CD4-positive, alpha-beta T cell treated with Interferon gamma for 1 hour (primary cell): ENCODE data around the gene OR51B4.

Experiments used
- DNase-seq: peaks from one replicate; pipeline ENCODE4 v3.0.0-alpha.2; 2020

OR51B4 gene

DNA sequence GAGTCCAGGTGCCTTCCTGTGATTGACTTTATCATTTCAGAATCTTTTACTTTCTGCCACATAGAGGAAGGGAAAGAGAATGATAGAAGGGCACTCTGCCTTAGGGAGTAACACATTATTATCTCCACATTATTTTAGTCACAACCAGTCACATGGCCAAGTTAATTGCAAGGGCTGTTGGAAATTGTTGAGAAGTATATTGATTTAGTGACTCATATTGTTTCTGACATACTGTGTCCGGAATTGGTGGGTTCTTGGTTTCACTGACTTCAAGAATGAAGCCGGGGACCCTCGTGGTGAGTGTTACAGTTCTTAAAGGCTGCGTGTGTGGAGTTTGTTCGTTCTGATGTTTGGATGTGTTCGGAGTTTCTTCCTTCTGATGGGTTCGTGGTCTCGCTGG, 8.7 kb downstream of the OR51B4 start:
- no peak for DNase-seq

GRCh38 chr11:5291207-5291838, 10.4 kb downstream of the OR51B4 start:
- DNase-seq: no peak

DNA sequence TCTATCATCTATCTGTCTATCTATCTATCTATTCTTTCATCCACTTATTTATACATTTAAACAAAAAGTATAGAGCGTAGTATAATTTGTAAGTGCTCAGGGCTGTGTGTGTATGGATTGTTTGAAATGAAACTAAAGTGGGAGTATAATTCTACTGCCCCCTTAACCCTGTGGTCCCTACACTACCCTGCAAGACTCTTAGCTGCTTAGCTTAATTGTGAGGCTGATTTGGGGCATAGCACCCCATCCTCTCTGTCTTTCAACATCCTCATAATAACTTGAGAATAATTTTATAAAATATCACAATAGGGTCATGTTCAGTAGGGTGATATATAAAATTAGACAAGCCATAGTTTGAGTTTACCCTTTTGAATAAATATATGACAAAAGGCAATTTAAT, 11.6 kb downstream of the OR51B4 start:
- no peak for DNase-seq

DNA sequence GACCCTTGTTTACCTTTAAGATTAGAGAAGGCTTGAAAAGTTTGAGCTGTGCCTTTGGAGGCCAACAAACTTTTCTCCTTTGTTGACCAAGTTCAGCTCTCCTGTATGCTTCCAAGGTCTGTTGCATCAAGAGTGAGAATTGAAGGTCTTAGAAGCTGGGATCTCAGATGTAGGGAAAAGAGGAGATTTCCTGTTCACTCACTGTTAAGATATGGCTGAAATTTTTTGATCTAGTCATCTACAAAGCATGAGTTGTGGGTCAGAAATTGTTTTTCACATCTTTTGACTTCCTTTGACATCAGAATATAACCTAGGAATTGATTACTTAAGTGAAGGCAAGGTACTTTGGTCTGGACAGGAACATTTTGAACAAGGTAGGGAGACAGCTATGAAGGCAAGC, 12.1 kb downstream of the OR51B4 start:
- DNase-seq: no peak

DNA sequence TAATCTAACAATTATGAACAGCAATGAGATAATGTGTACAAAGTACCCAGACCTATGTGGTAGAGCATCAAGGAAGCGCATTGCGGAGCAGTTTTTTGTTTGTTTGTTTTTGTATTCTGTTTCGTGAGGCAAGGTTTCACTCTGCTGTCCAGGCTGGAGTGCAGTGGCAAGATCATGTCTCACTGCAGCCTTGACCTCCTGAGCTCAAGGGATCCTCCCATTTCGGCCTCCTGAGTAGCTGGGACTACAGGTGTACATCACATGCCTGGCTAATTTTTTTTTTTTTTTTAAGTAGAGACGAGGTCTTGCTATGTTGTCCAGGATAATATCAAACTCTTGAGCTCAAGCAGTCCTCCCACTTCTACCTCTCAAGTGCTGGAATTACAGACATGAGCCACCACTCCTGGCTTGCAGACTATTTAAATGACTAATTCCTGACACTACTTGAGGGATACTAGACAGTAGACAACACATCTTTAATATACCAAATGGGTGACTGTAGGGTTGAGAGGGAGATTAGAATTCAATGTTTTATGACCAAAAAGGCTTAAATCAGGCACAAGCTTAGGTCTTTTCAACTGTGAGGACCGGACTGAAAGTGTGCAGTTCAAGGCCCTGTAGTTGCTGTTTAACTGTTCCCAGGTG, 12.7 kb downstream of the OR51B4 start:
- no peak for DNase-seq

GRCh38 chr11:5288108-5288905, 13.4 kb downstream of the OR51B4 start:
- DNase-seq: no peak

- no peak for DNase-seq
These were observed 14.8 kb downstream of the OR51B4 start for GRCh38 chr11:5286901-5287300.

DNA sequence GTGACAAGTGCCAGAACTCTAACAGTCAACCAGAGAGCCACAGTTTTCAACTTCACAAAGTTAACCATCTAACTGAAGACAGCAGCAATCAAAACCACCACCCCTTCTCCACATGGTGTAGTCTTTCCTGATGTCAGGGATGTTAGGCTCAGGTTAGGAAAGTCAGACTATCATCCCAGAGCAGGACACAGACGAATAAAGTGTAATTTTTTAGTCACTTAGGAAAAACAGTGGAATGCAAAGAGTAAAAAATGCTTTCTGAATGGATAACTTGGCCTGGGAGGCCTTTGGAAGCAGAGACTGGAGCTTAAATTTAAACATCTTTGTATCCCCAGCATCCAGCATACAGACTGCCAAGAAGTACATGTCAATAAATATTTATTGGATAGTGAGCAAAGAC, 15.4 kb downstream of the OR51B4 start:
- DNase-seq: no peak

GRCh38 chr11:5285703-5286340, 15.9 kb downstream of the OR51B4 start:
- no peak for DNase-seq

- DNase-seq: no peak
These were observed 17.1 kb downstream of the OR51B4 start for GRCh38 chr11:5284637-5285036.

DNA sequence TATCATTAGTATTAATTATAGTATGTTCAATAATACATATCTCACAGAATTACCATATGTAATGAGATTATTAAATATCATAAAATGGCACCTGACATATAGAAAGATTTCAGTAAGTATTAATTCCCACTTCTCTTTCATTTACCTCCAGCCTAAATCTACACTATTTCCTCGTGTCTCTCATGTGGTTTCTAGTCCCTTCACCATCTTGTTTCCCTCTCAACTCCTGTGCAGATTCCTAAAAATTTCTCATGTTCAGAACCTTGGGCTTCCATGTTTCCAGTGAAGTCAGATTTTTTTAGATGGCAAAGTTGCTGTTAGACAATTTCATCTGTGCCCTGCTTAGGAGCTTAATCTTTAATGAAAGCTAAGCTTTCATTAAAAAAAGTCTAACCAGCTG, 17.9 kb downstream of the OR51B4 start:
- DNase-seq: no peak

DNA sequence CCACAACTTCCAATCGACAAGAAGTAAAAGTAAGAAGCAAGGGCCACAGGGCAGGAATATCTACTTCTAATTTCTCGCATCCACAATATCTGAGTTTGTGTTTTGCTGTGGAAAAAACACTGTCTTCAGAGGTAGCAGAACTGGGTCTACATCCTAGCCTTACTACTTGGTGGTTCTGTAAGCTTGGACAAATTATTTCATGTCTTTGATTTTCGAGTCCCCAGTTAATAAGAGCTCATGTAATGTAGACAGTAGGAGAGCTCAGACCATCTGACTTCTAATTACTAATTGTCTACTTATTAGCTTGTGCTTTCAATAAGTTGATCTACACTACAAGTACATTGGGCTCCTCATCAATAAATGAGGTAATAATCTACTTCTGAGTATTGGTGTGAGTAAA, 18.7 kb downstream of the OR51B4 start:
- DNase-seq: no peak

GRCh38 chr11:5282628-5283027, 19.1 kb downstream of the OR51B4 start:
- no peak for DNase-seq

GRCh38 chr11:5281596-5281995, 20.1 kb downstream of the OR51B4 start:
- DNase-seq: no peak

GRCh38 chr11:5280582-5281102, 21.1 kb downstream of the OR51B4 start:
- DNase-seq: peak; percentile 38

- no peak for DNase-seq
These were observed 22.2 kb downstream of the OR51B4 start for GRCh38 chr11:5279471-5280090.

GRCh38 chr11:5277807-5278382, 23.9 kb downstream of the OR51B4 start:
- no peak for DNase-seq

DNA sequence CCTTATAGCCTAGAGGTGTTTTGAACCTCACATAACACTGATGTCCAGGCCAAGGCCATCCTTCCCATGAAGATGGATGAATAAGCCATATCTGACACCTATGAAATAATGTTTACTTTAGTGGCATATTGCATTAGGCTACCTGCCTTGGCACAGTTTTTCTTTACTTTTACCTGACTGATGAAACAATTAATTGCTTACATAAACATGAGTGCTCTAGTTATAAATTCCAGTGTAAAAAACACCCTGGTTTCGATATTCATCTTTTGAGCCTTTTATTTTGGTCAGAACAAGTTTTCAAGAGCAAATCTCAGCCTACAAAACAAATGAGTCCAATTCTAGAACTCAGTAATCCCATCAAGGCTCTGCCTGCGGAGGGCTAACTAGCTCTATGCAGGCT, 25.0 kb downstream of the OR51B4 start:
- no peak for DNase-seq

DNA sequence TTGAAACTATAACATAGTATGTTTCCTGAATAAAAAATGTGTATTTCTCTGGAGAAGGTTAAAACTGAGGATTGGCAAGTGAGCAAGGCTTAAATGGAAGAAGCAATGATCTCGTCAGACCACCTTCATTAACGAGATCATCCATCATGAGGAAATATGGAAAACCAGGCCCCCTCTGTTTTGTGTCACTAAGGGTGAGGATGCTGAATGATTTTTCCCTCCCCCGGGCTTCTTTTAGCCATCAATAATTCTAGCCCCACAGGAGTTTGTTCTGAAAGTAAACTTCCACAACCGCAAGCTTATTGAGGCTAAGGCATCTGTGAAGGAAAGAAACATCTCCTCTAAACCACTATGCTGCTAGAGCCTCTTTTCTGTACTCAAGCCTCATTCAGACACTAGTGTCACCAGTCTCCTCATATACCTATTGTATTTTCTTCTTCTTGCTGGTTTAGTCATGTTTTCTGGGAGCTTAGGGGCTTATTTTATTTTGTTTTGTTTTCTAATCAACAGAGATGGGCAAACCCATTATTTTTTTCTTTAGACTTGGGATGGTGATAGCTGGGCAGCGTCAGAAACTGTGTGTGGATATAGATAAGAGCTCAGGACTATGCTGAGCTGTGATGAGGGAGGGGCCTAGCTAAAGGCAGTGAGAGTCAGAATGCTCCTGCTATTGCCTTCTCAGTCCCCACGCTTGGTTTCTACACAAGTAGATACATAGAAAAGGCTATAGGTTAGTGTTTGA, 26.2 kb downstream of the OR51B4 start:
- DNase-seq: no peak

DNA sequence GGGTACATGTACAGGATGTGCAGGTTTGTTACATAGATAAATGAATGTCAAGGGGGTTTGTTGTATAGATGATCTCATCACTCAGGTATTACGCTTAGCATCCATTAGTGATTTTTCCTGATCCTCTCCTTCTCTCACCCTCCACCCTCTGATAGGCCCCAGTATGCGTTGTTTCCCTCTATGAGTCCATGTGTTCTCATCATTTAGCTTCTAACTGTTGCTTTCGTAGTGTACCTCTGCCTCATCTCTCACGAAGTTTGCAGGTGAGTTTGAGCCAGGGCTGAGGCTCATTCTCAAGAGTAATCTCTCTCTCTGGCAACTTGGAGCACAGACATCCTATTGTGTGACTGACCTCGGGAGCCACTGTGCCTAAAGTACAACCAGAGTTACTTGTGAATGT, 27.4 kb downstream of the OR51B4 start:
- no peak for DNase-seq

DNA sequence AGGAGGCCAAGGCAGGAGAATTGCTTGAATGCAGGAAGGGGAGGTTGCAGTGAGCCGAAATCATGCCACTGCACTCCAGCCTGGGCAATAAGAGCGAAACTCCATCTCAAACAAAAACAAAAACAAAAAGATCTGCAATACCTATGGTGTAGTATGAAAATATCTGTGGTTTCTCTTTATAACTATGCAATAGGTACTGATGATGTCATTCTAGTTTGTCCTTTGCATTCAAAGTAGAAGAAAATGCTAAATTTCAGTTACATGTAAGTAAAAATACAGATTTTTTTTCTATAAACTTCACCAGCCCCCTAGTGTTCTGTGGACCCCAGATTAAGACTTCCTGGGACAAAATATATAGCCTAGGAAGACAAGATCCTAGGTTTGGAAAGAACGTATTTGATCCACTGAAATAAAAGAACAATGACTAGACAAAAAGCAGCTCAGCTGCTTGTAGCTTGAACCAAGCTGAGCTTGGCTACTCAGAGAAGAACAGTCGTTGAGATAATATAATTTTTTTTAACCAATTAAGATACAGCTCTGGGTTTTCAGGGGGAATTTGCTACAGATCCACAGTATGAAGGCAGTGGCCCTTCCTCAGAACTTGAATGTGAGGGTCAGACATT, 29.2 kb downstream of the OR51B4 start:
- DNase-seq: no peak
